Neural progenitor cell (in vitro differentiated cells): Measurements from ENCODE around the gene PPP1R37. TPM values are rescaled to one million over a fixed set of nuclear protein-coding genes. Genes with fewer than 3 reads are reported as not detected.

Experiments
- DNase-seq: peaks from one replicate; pipeline ENCODE4 v3.0.0-alpha.2; 2016; ENCODE audit warnings: low spot score
- H2AFZ ChIP-seq: fragments of 200-600 bp; sonication (generic); replicated peaks from 2 replicates; pipeline ENCODE4 v1.6.1; 2016; ENCODE audit warnings: antibody characterized with exemption
- H3F3A ChIP-seq: fragments of 200-600 bp; sonication (generic); 2 replicates; pipeline ENCODE4 v1.6.1; 2016; ENCODE audit warnings: antibody characterized with exemption, low read depth
- H3K27ac ChIP-seq: fragments of 200-600 bp; sonication (generic); 2 replicates; pipeline ENCODE4 v1.5.1; 2016; ENCODE audit warnings: mild to moderate bottlenecking
- H3K27me3 ChIP-seq: fragments of 200-600 bp; sonication (generic); 2 replicates; pipeline ENCODE4 v1.6.1; 2016; ENCODE audit warnings: mild to moderate bottlenecking, moderate library complexity
- H3K36me3 ChIP-seq: fragments of 200-600 bp; sonication (generic); 2 replicates; pipeline ENCODE4 v1.5.1; 2016
- H3K4me1 ChIP-seq: fragments of 200-600 bp; sonication (generic); 2 replicates; pipeline ENCODE4 v1.6.1; 2016; ENCODE audit warnings: mixed run types
- H3K4me2 ChIP-seq: fragments of 200-600 bp; sonication (generic); 2 replicates; pipeline ENCODE4 v1.6.1; 2016
- H3K4me3 ChIP-seq: fragments of 200-600 bp; sonication (generic); 2 replicates; pipeline ENCODE4 v1.5.1; 2016
- H3K79me2 ChIP-seq: fragments of 200-600 bp; sonication (generic); 2 replicates; pipeline ENCODE4 v1.6.1; 2016; ENCODE audit warnings: low read depth
- H3K9ac ChIP-seq: fragments of 200-600 bp; sonication (generic); 2 replicates; pipeline ENCODE4 v1.6.1; 2016
- H3K9me3 ChIP-seq: fragments of 200-600 bp; sonication (generic); 2 replicates; pipeline ENCODE4 v1.5.1; 2016; ENCODE audit warnings: low read depth
- H4K20me1 ChIP-seq: fragments of 200-600 bp; sonication (generic); 2 replicates; pipeline ENCODE4 v1.6.1; 2016; ENCODE audit warnings: low read depth
- H3K27ac Mint-ChIP-seq: 3 replicates; pipeline ENCODE4 v1.8.0; 2021; ENCODE audit warnings: mixed read lengths
- H3K27me3 Mint-ChIP-seq: 2 replicates; pipeline ENCODE4 v1.8.0; 2022; ENCODE audit warnings: low read depth, mild to moderate bottlenecking, inconsistent platforms, moderate library complexity, mixed read lengths; ENCODE audit not compliant: insufficient read depth
- H3K36me3 Mint-ChIP-seq: 3 replicates; pipeline ENCODE4 v1.8.0; 2021; ENCODE audit warnings: mixed read lengths
- H3K4me1 Mint-ChIP-seq: 3 replicates; pipeline ENCODE4 v1.8.0; 2021; ENCODE audit warnings: mixed read lengths
- H3K4me3 Mint-ChIP-seq: 3 replicates; pipeline ENCODE4 v1.8.0; 2021; ENCODE audit warnings: mild to moderate bottlenecking, moderate library complexity, mixed read lengths
- H3K9me3 Mint-ChIP-seq: 3 replicates; pipeline ENCODE4 v1.8.0; 2020; ENCODE audit warnings: mixed read lengths
- CTCF ChIP-seq: fragments of 200-600 bp; sonication (generic); IDR thresholded peaks from 2 replicates; pipeline ENCODE4 v1.5.1; 2017; ENCODE audit warnings: antibody characterized with exemption, mild to moderate bottlenecking
- EZH2 ChIP-seq: fragments of 200-600 bp; sonication (generic); IDR thresholded peaks from 2 replicates; pipeline ENCODE4 v1.6.1; 2017; ENCODE audit warnings: antibody characterized with exemption, mild to moderate bottlenecking, moderate library complexity
- EZH2phosphoT487 ChIP-seq: fragments of 200-600 bp; sonication (generic); IDR thresholded peaks from 2 replicates; pipeline ENCODE4 v1.6.1; 2017; ENCODE audit warnings: antibody characterized with exemption
- total RNA-seq: library from RNA; depleted of rRNA; stranded (reverse); fragments of >200 nt; gene quantifications from 2 replicates; pipeline ENCODE4 v1.2.3, GENCODE V29; 2015; ENCODE audit warnings: low replicate concordance

PPP1R37 gene
- total RNA-seq, 1 donor from 2014 or later = 8.1 TPM

- no peak overlapping the region for H3K4me2 ChIP-seq
- no peaks in the 10 kb centered on the region for H3K27me3 ChIP-seq
- Mint-ChIP-seq H3K27ac (no peak overlapping the region), H3K27me3 (peaks cover 5% of the 10 kb centered on the region), H3K36me3 (peaks cover 7% of the 10 kb centered on the region), H3K4me3 (no peak overlapping the region), H3K4me1 (peaks cover 16% of the 10 kb centered on the region), H3K9me3 (no peaks in the 10 kb centered on the region)
- no peaks in the 10 kb centered on the region for H3K36me3 ChIP-seq
- no peak overlapping the region for H3K4me3 ChIP-seq
- H2AFZ ChIP-seq = no peak overlapping the region
- no peak for DNase-seq
- H3K79me2 ChIP-seq = peaks cover 19% of the 10 kb centered on the region
- no peak overlapping the region for H3K9ac ChIP-seq
- TF ChIP-seq CTCF (no peak), EZH2 (no peak), EZH2phosphoT487 (no peak)
- H3K27ac ChIP-seq = no peak overlapping the region
- H4K20me1 ChIP-seq = peaks cover 38% of the 10 kb centered on the region
- H3K4me1 ChIP-seq = peaks cover 13% of the 10 kb centered on the region
- no peaks in the 10 kb centered on the region for H3F3A ChIP-seq
- H3K9me3 ChIP-seq = no peaks in the 10 kb centered on the region
Observed at GRCh38 chr19:45140144-45140503, 47.1 kb downstream of the PPP1R37 start.

GRCh38 chr19:45140533-45140932 lies 47.6 kb downstream of the PPP1R37 start:
- Mint-ChIP-seq H3K27me3 (peaks cover 5% of the 10 kb centered on the region), H3K4me1 (peaks cover 16% of the 10 kb centered on the region), H3K36me3 (peaks cover 7% of the 10 kb centered on the region), H3K9me3 (no peaks in the 10 kb centered on the region), H3K27ac (no peak overlapping the region), H3K4me3 (no peak overlapping the region)
- TF ChIP-seq EZH2phosphoT487 (no peak), EZH2 (no peak), CTCF (no peak)
- no peak for DNase-seq
- Histone ChIP-seq H3K4me2 (no peak overlapping the region), H3K27me3 (no peaks in the 10 kb centered on the region), H3K36me3 (no peaks in the 10 kb centered on the region), H3K9me3 (no peaks in the 10 kb centered on the region), H3F3A (no peaks in the 10 kb centered on the region), H3K27ac (no peak overlapping the region), H3K4me3 (no peak overlapping the region), H3K79me2 (peaks cover 15% of the 10 kb centered on the region), H4K20me1 (peaks cover 34% of the 10 kb centered on the region), H3K4me1 (peaks cover 13% of the 10 kb centered on the region), H2AFZ (no peak overlapping the region), H3K9ac (no peak overlapping the region)

GRCh38 chr19:45141203-45141900 lies 48.4 kb downstream of the PPP1R37 start:
- no peaks in the 10 kb centered on the region for H3K9me3 Mint-ChIP-seq
- H3K36me3 Mint-ChIP-seq = peaks cover 7% of the 10 kb centered on the region
- Histone ChIP-seq H4K20me1 (peaks cover 28% of the 10 kb centered on the region), H3K4me1 (peaks cover 9% of the 10 kb centered on the region), H3F3A (no peaks in the 10 kb centered on the region), H3K9ac (no peak overlapping the region), H3K36me3 (no peaks in the 10 kb centered on the region), H3K4me3 (no peak overlapping the region), H2AFZ (no peak overlapping the region), H3K27me3 (no peaks in the 10 kb centered on the region), H3K9me3 (no peaks in the 10 kb centered on the region), H3K27ac (no peak overlapping the region), H3K79me2 (peaks cover 12% of the 10 kb centered on the region), H3K4me2 (no peak overlapping the region)
- H3K27ac Mint-ChIP-seq = no peak overlapping the region
- no peak overlapping the region for H3K4me3 Mint-ChIP-seq
- TF ChIP-seq EZH2phosphoT487 = no peak
- TF ChIP-seq CTCF = no peak
- TF ChIP-seq EZH2 = no peak
- peaks cover 11% of the 10 kb centered on the region for H3K4me1 Mint-ChIP-seq
- peaks cover 5% of the 10 kb centered on the region for H3K27me3 Mint-ChIP-seq
- no peak for DNase-seq
